Endometrium (tissue), 2 donors: ENCODE measurements around the gene CHMP3.
"Not testable (repeated sequence)": the region's sequence is repeated elsewhere in the genome, so short reads cannot be mapped to it uniquely, and the experiment has no call there.

Source experiments
- FAIRE-seq: peaks from 2 replicates; lab custom pipeline; 2012; peaks lifted over from hg19 to GRCh38; lab: Jason Lieb, UNC
- donor health status: control.
- donor health status: control.

Gene CHMP3

DNA sequence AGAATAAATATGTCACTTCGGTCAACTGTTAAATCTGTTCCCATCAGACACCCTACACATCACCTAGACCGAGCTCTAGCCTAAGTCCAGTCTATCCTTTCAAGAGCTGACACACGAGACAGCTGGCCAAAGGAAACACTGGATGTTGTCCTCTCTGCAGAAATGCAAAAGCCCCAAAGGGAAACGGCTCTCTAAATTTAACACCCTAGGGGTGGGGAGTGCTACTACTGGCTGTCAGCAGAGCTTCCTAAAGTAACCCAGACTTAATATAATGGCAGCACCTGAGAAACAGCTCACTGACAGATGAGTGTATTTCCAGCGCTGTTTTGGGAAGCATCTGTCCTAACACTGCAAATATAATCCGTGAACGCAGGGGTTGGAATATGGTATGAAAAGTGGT, 55.6 kb downstream of the CHMP3 start:
- no peak for FAIRE-seq

DNA sequence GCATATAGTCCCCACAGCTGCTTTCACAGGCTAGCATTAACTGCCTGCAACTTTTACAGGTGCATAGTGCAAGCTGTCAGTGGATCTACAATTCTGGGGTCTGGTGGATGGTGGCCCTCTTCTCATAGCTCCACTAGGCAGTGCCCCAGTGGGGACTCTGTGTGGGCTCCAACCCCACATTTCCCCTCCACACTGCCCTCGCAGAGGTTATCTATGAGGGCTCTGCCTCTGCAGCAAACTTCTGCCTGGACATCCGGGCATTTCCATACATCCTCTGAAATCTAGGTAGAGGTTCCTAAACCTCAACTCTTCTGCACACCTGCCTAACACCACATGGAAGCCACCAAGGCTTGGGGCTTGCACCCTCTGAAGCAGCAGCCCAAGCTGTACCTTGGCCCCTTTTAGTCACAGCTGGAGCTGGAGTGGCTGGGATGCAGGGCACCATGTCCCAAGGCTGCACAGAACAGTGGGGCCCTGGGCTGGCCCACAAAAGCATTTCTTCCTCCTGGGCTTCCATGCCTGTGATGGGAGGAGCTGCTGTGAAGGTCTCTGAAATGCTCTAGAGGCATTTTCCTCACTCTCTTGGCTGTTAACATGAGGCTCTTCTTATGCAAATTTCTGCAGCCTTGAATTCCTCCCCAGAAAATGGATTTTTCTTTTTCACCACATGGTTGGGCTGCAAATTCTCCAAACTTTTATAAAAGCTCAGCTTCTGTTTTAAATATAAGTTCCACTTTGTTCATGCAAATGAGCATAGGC, 62.7 kb downstream of the CHMP3 start:
- no peak for FAIRE-seq

DNA sequence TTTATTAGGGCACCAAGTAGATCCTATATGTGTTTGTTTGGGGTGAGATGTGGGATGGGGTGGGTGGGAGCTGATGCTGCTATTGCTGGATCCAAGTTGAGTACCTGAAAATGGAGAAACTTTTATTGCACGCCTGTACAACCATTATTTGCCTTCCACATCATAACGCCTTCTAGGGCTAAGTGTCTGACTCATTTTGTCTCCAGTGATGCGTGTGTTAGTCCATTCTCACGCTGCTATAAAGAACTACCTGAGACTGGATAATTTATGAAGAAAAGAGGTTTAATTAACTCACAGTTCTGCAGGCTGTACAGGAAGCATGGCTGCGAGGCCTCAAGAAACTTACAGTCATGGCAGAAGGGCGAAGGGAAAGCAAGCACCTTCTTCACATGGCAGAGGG, 63.9 kb downstream of the CHMP3 start:
- no peak for FAIRE-seq

DNA sequence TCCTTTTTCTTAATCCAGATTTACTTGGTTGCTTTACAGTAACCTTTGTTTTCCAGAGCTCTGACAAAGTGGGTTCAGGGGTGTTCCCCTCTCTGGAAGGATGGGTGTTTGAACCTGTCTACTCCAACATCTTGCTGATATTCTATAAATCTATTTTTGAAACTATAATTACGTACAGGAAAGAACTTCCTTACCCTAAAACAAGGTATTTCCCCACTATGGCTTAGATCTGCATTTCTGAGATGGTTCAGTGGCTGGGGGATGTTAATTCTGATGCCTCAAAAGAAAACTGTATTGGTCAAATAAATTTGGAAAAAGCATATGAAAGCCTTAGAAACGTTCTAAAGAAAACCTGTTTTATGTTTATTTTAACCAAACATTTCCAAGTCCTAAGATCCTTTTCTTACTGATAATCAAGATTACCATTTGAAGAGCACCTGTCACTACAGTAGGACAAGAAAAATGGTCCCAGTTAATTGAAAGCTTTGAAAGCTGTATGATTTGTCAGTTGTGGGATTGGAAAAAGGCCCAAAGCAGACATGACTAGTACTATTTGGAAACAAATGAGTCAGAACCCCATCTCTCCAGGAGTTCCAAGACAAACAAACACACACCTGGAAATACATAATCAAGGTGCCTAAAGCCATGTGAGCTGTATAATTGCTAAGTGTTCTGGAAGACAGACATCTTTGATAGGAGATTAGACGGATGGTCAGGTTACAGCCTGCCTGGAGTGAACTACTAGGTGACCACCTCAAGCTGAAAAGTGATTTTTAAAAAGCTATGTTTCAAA, 64.6 kb downstream of the CHMP3 start:
- no peak for FAIRE-seq

DNA sequence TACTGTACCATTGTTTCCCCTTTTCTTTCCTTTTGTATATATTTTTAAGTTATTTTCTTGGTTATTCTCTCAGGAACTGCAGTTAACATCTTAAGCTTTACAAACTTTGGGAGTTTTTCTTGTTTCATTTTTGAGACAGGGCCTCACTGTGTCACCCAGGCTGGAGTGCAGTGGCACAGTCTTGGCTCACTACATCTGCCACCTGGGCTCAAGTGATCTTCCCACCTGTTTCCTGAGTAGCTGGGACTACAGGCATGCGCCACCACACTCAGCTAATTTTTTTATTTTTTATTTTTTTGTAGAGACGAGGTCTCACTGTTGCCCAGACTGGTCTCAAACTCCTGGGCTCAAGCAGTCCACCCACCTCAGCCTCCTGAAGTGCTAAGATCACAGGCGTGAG, 66.9 kb downstream of the CHMP3 start:
- not testable (repeated sequence) for FAIRE-seq

DNA sequence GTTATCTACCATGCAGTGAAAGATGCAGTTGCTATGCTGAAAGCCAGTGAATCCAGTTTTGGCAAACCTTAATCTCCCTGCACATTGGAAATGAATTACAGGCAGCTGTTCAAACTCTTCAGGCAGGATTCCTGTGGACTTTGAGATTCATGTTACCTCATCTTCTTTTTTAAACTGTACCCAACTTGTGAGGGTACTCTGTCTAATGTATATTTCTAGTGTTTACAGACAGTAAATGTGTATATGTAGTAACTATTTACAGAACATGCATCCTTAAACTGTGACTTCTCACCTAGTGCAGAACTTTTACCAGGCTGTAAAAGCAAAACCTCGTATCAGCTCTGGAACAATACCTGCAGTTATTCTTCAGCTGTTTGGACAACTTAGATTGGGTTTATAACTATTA, 71.2 kb downstream of the CHMP3 start:
- FAIRE-seq: no peak

DNA sequence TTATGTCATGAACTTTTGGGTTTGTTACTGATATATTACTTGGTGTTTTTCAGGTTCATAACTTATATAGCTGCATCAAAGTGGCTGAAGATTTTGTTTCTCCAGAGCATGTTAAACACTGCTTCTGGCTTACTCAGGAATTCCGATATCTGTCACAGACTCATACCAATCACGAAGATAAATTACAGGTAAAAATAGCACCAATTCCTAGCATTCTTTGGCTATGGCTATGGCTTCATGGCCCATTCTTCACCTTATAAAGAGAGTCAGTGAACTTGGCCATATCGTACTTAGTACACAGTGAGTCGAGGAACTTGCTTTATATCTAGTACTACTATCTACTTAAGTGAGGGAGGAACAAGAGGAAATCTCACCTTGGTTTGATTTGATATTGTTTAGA, 72.2 kb downstream of the CHMP3 start:
- no peak for FAIRE-seq

DNA sequence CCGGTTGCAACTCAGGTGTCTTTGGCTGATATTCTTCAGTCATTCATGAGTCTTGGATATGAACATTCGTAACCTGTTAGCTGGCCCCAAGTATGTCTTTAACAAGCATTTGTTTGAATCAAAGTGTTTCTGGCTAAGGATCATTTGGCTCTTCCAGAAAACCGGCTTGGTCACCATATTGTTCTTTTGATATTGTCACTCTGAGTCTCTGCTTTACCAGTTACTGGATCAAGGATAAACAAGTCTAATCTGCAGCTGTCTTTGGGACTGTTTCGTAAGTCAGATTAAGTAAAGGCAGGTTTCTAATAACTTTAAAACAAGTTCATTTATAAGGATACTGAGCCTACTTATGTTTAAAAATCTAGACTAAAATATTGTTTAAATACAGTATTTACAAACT, 73.0 kb downstream of the CHMP3 start:
- no peak for FAIRE-seq

DNA sequence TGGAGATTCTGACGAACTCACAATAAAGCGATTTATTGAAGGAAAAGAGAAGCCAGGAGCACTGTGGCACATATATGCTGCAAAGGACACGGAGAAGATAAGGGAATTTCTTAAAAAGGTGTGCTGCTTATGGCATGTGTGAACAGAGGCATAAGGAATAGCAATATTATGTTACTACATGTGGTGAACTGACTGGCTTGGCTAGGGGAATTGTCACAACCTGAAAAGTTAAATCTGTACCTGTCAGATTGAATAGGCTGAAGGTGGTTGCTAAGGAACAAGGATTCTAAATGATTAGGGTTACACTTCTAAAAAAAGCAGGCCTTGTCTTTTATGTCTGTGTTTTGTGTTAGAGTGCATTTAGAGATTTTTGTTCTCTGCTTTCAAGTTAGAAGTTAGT, 73.7 kb downstream of the CHMP3 start:
- FAIRE-seq: no peak

DNA sequence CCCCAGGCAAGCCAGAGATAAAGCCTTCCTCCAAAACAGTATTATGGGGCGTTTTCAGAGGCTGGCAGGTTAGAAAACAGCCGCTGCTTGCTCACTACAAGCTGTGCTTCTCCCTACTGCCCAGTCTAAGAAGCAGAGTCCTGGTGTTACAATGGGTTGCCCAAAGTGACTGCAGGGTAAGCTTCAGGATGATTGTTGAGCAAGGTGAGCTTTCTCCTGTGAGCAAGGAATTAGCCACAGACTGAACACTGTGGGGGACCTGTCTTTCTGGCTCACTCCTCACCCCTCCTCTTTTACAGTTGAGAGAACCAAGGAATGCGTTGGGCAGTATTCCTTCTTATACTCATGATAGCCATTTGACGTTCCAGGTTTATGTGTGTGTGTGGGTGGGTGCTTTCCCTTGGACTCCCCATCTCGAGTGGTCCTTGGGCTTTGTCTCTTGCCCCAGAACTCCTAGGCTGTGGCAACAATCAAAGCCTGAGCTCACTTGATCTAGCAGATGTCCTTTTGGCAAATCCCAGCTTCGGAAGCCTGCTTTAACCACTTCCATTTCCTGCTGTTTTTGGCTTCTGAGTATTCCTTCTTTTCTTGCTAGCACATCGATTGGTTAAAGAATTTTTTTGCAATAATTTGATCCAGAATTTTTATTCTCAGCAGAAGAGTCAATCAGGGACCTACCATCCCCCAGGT, 74.5 kb downstream of the CHMP3 start:
- no peak for FAIRE-seq

DNA sequence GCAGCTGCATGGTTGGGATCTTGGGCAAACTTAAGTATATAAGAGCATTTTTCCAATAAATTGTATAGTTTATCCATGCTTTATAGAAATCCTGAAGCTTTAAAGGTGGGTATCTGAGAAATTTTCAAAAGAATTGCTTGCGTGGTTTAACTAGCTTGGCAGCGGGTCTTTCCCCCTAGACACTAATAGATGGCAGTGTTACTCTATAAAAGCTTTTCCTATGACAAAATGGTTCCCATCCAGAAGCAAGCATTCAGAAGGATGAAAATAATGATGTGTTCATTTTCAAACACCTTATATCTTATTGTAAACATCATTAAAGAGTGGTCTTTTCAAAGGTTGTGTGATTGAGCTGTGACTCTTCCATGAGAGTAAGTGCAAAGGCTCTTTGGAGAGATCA, 76.2 kb downstream of the CHMP3 start:
- FAIRE-seq: no peak

DNA sequence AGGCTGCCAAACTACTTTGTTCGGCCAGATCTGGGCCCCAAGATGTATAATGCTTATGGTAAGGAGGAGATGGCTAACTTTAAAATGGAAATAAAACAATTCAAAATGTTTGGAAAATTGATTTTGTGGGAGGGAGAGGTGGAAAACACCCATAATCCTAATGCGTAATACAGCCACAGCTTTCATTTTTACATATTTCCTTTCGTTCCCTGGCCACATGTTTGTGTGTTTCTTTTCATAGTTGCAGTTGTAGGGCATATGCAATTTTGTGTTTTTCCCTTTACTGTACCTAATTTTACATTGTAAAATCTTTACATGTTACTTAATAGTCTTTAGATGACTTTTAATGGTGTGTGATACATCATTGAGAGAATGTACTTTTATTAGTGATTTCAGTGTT, 77.4 kb downstream of the CHMP3 start:
- FAIRE-seq: no peak

DNA sequence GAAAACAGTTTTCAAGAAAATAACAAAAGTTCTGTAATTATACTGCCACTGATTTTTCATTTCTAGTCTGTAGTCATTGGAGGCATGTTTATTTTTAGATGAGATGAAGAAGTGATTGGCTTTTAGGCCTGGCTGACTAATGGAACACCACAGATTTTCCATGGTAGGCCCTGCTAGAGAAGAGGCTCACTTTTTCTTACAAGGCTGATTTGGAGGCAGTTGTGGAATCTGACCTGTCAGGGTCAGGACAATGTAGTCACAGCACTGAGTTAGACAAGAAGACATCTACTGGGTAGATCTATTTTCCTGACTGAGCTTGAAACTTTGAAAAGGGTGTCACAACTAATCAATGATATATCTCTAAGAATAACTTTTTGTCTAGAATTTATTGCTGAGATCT, 78.1 kb downstream of the CHMP3 start:
- no peak for FAIRE-seq

DNA sequence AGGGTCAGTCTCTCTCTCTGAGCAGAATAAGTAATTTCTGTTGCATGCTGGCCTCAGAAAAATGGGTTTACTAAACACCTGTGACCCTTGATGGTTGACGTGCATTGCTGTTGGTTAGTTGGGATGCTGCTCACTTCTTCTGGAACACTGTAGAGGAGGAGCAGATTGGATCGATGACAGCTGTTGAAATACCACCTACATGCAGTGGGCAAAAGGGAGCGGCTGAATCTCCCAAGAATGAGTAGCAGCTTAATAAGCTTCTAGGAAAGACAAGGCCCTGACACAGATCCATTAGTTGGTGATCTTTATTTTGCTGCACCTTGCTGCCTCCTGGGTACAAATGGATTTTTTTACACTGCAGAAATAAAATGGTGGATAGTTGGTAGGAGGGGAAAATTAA, 78.9 kb downstream of the CHMP3 start:
- no peak for FAIRE-seq

DNA sequence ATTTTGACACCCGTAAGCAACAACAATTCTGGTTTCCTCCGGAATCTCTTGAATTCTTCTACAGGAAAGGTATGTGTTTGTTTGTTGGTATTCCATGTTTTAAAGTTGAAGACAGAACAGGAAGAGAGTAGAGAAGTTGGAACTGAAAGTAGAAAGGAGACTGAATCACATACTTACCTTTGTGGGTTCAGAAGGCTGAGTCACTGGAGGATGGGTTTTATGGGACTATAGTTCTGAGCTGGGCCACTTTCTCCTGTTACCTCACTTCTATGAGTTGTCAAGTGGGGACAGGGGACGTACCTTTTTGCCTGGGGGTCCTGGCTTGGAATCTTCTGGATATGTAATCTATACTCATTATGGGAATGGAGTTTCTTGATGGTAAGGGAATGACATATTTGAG, 81.2 kb downstream of the CHMP3 start:
- no peak for FAIRE-seq

DNA sequence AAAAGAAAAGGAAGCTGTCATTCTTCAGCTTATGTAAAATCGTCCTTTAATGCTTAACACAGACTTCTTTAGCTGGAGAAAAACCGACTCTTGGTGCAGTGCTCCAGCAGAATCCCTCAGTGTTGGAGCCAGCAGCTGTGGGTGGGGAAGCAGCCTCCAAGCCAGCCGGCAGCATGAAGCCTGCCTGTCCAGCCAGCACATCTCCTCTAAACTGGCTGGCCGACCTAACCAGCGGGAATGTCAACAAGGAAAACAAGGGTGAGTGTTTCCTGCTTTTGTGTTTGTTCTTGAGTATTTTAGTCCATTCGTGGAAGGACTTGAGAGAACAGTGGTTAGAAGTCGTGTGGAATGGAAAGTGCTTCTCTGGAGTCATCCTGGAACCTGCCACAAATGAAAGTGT, 83.1 kb downstream of the CHMP3 start:
- no peak for FAIRE-seq

DNA sequence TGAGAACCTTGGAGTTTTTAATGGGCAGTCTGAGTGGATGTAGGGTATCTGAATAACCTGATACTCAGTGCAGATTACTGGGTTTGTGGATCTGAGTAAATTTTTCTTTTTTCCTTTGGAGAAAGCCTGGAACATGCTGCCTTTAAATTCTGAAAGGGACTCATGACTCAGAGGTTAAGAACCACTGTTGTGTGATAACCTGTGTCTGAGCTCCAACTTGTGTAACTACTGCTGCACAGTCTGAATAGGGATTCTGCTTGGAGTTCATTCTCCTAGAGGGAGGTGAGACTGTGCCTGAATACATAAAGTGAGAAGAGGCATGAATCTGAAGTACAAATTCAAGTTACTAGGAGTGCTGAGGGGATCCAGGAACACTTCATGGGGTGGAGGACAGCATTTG, 85.9 kb downstream of the CHMP3 start:
- FAIRE-seq: no peak

DNA sequence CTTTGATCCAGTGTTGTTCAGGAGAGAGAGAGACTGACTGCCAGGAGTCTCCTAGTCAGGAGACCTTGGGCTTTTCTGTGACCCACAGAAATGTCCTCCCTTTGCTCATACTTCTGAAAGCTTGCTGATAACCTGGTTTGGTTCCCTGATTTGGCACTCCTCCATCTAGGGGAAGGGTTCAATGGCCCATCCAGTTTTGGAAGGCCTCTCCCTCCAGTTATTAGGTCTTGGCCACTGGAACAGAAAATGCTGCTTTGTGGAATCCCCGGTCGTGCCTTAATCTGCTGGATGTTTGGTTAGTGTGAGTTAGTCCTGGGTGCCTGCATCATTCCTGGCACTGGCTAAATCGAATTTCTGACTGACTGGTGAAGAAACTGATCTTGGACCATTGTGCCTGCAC, 86.3 kb downstream of the CHMP3 start:
- FAIRE-seq: no peak

DNA sequence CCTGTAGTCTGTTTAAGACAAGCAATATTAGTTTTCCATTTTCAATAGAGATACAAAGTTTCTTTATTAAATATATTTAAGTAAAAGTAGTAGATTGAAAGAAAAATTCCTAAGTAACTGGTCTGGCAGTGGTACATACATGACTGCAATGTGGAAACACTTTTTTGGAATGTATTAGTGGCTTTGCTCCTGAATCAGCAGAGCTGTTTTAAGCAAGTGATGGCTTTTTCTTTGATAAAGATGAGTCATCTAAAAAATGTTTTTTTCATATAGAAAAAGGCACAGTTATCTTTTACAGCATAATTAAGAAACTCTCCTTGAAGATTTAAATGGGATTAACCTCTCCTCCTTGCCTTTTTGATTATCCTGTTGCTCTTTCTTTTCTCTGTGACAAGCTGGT, 87.2 kb downstream of the CHMP3 start:
- FAIRE-seq: no peak

DNA sequence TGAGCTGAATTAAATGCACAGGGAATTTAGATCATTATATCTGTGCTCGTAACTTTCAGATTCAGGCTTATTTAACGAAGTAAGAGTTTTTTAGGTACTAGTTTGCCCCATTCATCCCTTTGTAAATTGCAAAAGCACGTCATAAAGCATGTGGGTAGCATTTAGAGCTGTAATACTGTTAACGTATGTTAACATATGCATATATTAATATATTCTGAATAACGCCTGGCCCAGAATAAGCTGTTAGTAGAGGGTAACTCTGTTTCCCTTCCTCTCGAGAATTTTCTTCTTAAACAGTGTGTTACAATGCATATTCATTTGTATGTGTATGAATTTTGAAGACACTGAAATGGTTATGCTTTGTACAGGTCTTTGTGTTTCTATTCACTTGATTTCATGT, 91.6 kb downstream of the CHMP3 start:
- no peak for FAIRE-seq

DNA sequence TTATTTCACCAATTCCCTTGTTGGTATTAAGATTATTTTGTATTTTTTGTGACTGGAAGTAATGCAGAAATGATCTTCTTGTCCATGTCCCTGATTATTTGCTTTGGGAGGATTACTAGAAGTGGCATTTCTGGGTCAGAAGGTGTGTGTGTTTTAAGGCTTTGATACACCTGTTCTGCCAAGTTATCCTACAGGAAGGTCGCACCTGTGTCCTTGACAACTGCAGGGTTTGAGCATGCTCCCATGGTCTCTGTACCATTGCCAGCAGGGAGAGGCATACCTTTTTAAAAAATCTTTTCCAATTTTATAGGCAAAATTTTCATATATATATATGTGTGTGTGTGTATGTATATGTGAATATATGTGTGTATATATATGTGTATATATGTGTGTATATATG, 92.4 kb downstream of the CHMP3 start:
- no peak for FAIRE-seq

DNA sequence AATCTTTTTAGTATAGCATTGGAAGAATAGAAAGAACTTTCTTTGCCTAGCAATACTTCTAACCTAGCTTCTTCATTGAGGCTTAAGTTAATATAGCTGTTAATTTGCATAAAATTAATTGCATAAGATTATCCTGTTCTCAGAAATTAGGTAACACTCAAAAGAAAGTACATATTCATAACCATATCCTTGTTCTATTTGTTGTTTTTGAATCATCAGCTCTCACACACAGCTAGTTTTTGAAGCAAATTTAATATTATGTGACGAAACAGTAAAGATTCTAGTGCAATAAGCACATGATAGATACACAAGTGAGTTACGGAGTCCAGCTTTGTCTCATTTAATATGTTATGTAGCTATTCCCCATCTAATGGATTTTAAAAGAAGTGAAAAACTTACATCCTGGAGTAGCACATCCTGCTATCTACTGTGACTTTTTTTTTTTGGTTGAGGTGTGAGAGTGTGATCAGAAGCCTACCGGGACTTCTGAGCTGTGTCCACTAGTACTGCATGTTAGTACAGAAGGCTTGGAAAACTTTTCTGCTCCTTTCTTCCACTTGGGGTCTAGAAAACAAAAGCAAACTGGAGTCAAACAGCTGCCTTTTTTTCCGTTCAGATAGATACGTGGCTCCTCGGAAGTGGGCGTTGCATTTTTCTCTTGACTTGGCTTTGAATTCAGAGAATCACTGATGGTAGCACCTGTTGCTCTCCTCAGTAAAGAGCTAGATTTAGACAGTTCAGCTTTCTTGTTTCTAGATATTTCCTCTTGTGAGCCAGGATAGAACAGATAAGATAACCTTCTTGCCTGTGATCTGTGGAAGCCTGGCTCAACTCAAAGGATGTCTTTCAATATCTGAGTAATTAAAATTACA, 94.8 kb downstream of the CHMP3 start:
- FAIRE-seq: no peak
